MM.1S (cell line): ENCODE data around the gene KSR1.

Experiments used
- DNase-seq: peaks from one replicate; pipeline ENCODE4 v3.0.0-alpha.2; 2015
- H2AFZ ChIP-seq: fragments of 300-600 bp; sonication (generic); 2 replicates; pipeline ENCODE4 v1.6.0; 2016; ENCODE audit warnings: antibody characterized with exemption, low read length
- H3F3A ChIP-seq: fragments of 300-600 bp; sonication (generic); 2 replicates; pipeline ENCODE4 v1.6.1; 2016; ENCODE audit warnings: mild to moderate bottlenecking, antibody characterized with exemption, low read length, moderate library complexity, mixed read lengths; ENCODE audit not compliant: insufficient read depth
- H3K27ac ChIP-seq: fragments of 300-600 bp; sonication (generic); 2 replicates; pipeline ENCODE4 v1.5.1; 2016; ENCODE audit warnings: mild to moderate bottlenecking, low read length
- H3K27me3 ChIP-seq: fragments of 300-600 bp; sonication (generic); replicated peaks from 2 replicates; pipeline ENCODE4 v1.6.0; 2016; ENCODE audit warnings: low read length; ENCODE audit not compliant: insufficient read depth
- H3K36me3 ChIP-seq: fragments of 300-600 bp; sonication (generic); replicated peaks from 2 replicates; pipeline ENCODE4 v1.6.1; 2016; ENCODE audit warnings: mild to moderate bottlenecking, low read length, mixed read lengths; ENCODE audit not compliant: insufficient read depth
- H3K4me1 ChIP-seq: fragments of 300-600 bp; sonication (generic); 2 replicates; pipeline ENCODE4 v1.6.1; 2016; ENCODE audit warnings: low read length, mixed read lengths
- H3K4me2 ChIP-seq: fragments of 300-600 bp; sonication (generic); 2 replicates; pipeline ENCODE4 v1.6.0; 2016; ENCODE audit warnings: low read depth, low read length
- H3K4me3 ChIP-seq: fragments of 300-600 bp; sonication (generic); 2 replicates; pipeline ENCODE4 v1.5.1; 2016; ENCODE audit warnings: low read length, mixed read lengths
- H3K79me2 ChIP-seq: fragments of 300-600 bp; sonication (generic); 2 replicates; pipeline ENCODE4 v1.6.1; 2016; ENCODE audit warnings: mixed run types, low read length, mixed read lengths
- H3K9ac ChIP-seq: fragments of 300-600 bp; sonication (generic); 2 replicates; pipeline ENCODE4 v1.6.1; 2016; ENCODE audit warnings: low read length, mixed read lengths
- H3K9me2 ChIP-seq: fragments of 300-600 bp; sonication (generic); replicated peaks from 2 replicates; pipeline ENCODE4 v1.6.1; 2016; ENCODE audit warnings: mild to moderate bottlenecking, low read length, mixed read lengths; ENCODE audit not compliant: insufficient read depth
- H3K9me3 ChIP-seq: fragments of 300-600 bp; sonication (generic); replicated peaks from 2 replicates; pipeline ENCODE4 v1.6.1; 2016; ENCODE audit warnings: mild to moderate bottlenecking, low read length, mixed read lengths; ENCODE audit not compliant: insufficient read depth
- H4K20me1 ChIP-seq: fragments of 300-600 bp; sonication (generic); 2 replicates; pipeline ENCODE4 v1.6.1; 2016; ENCODE audit warnings: mild to moderate bottlenecking, low read length, moderate library complexity, mixed read lengths; ENCODE audit not compliant: insufficient read depth
- EZH2 ChIP-seq: fragments of 300-600 bp; sonication (generic); optimal IDR thresholded peaks from 2 replicates; pipeline ENCODE3; 2017; ENCODE audit warnings: low read depth, mild to moderate bottlenecking, antibody characterized with exemption, low read length, mixed read lengths
- EZH2phosphoT487 ChIP-seq: fragments of 300-600 bp; sonication (generic); IDR thresholded peaks from 2 replicates; pipeline ENCODE4 v1.6.1; 2018; ENCODE audit warnings: antibody characterized with exemption, low read length
- TF ChIP-seq, protein P1 (sequence below): fragments of 300-600 bp; sonication (generic); IDR thresholded peaks from 2 replicates; pipeline ENCODE4 v1.5.1; 2016; ENCODE audit warnings: antibody characterized with exemption, low read length, mixed read lengths

Gene KSR1

DNA sequence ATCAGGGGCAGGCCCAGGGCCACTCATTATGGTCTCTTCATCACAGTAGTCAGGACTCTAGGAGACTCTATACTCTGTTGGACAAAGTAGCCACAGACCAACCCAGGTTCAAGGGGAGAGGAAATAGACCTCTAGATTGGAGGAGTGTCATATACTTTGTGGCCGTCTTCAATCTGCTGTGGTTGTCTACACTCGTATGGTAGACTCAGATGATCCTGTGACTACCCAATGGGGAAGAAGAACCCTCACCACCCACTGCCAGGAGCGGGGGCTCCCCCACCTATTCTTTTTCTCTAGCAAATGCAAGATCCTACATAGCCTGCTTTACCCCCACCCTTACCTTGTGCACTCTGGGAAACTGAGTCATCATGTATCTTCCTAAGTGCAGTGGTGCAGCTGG, 80.5 kb downstream of the KSR1 start:
- Histone ChIP-seq H3K9me2 (no peaks in the 10 kb centered on the region), H3K27ac (no peak overlapping the region), H3K36me3 (no peaks in the 10 kb centered on the region), H3K4me2 (no peak overlapping the region), H3K27me3 (peaks cover 35% of the 10 kb centered on the region), H3K4me3 (no peak overlapping the region), H4K20me1 (no peaks in the 10 kb centered on the region), H3K4me1 (no peaks in the 10 kb centered on the region), H3K9ac (no peak overlapping the region), H3K9me3 (no peaks in the 10 kb centered on the region), H2AFZ (no peak overlapping the region), H3K79me2 (no peaks in the 10 kb centered on the region), H3F3A (no peaks in the 10 kb centered on the region)
- DNase-seq: no peak
- TF ChIP-seq, protein P1, sequence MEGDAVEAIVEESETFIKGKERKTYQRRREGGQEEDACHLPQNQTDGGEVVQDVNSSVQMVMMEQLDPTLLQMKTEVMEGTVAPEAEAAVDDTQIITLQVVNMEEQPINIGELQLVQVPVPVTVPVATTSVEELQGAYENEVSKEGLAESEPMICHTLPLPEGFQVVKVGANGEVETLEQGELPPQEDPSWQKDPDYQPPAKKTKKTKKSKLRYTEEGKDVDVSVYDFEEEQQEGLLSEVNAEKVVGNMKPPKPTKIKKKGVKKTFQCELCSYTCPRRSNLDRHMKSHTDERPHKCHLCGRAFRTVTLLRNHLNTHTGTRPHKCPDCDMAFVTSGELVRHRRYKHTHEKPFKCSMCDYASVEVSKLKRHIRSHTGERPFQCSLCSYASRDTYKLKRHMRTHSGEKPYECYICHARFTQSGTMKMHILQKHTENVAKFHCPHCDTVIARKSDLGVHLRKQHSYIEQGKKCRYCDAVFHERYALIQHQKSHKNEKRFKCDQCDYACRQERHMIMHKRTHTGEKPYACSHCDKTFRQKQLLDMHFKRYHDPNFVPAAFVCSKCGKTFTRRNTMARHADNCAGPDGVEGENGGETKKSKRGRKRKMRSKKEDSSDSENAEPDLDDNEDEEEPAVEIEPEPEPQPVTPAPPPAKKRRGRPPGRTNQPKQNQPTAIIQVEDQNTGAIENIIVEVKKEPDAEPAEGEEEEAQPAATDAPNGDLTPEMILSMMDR: no peak
- no peak for TF ChIP-seq EZH2phosphoT487
- TF ChIP-seq EZH2: no peak

DNA sequence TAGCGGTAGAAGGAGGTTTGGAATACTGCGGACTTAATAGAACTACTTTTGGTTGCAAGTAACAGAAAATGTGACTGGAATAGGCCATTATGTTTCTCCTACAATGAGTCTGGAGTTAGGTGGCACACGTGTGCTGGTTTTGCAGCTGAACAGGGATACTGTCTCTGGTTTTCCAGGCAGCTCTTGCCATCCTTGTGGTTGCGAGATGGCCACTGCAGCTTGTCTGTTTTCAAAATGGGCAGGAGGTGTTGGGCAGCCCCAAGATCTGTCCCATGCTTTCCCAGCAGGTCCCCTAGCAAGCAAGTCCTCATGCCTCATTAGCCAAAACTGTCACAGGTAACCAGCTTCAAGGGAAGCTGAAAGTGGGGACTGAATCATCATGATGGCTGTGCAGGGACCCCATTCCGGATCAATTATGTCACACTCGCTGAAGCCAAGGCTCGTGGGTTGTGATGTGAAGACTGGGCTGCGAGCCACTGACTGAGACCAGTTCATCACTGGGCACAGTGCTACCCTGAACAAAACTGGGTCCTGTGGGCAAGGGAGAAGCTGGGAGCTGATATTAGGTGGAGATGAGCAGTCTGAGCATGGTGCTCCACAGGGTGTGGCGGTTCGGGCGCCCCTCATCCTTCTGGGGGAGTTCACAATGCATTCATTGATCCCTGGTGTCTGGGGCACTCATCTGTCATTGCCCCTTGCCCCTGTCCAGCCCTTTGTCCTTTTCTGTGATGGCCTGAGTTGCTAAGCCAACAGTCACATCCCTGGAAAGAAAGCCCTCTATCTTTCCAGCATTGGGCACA, 82.1 kb downstream of the KSR1 start:
- no peak overlapping the region for H2AFZ ChIP-seq
- H3F3A ChIP-seq: no peaks in the 10 kb centered on the region
- no peak for TF ChIP-seq EZH2phosphoT487
- no peak for TF ChIP-seq EZH2
- TF ChIP-seq, protein P1: no peak
- H3K4me2 ChIP-seq: no peak overlapping the region
- H3K36me3 ChIP-seq: no peaks in the 10 kb centered on the region
- no peaks in the 10 kb centered on the region for H3K79me2 ChIP-seq
- no peak overlapping the region for H3K27ac ChIP-seq
- no peaks in the 10 kb centered on the region; the same call in 1 of the 2 replicates for H4K20me1 ChIP-seq
- H3K9me3 ChIP-seq: no peaks in the 10 kb centered on the region
- H3K4me3 ChIP-seq: no peak overlapping the region
- H3K4me1 ChIP-seq: no peaks in the 10 kb centered on the region
- DNase-seq: no peak
- H3K27me3 ChIP-seq: peaks cover 50% of the 10 kb centered on the region
- H3K9me2 ChIP-seq: no peaks in the 10 kb centered on the region
- H3K9ac ChIP-seq: no peak overlapping the region

DNA sequence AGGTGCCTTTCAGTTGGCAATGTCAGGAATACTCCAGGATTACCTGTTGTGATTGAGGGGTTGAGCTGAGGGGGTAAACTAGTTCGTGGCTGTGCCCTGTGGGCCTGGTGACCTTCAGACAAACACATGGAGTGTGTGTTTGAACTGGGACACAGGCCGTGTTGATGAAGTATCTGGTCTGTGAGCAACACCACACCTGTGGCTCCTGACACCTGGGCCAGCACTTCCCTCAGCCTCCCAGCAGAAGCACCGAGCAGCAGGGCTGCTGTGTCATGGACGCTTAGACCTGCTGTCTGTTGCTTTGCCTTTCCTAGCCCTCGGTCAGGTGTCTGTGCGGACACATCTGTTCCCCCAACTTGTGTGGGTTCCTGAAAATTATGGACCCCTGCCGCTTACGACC, 82.9 kb downstream of the KSR1 start:
- H3K4me1 ChIP-seq: peaks cover 7% of the 10 kb centered on the region
- no peaks in the 10 kb centered on the region for H3K9me2 ChIP-seq
- H3K79me2 ChIP-seq: no peaks in the 10 kb centered on the region
- peaks cover 5% of the 10 kb centered on the region; the same call in 1 of the 2 replicates for H3F3A ChIP-seq
- no peak overlapping the region for H3K27ac ChIP-seq
- H3K27me3 ChIP-seq: peaks cover 56% of the 10 kb centered on the region
- no peak for DNase-seq
- H3K4me2 ChIP-seq: no peak overlapping the region
- H3K4me3 ChIP-seq: no peak overlapping the region
- no peaks in the 10 kb centered on the region for H3K36me3 ChIP-seq
- no peak for TF ChIP-seq EZH2phosphoT487
- H3K9me3 ChIP-seq: no peaks in the 10 kb centered on the region
- no peak overlapping the region for H3K9ac ChIP-seq
- no peak overlapping the region for H2AFZ ChIP-seq
- H4K20me1 ChIP-seq: peaks cover 3% of the 10 kb centered on the region; the same call in 1 of the 2 replicates

DNA sequence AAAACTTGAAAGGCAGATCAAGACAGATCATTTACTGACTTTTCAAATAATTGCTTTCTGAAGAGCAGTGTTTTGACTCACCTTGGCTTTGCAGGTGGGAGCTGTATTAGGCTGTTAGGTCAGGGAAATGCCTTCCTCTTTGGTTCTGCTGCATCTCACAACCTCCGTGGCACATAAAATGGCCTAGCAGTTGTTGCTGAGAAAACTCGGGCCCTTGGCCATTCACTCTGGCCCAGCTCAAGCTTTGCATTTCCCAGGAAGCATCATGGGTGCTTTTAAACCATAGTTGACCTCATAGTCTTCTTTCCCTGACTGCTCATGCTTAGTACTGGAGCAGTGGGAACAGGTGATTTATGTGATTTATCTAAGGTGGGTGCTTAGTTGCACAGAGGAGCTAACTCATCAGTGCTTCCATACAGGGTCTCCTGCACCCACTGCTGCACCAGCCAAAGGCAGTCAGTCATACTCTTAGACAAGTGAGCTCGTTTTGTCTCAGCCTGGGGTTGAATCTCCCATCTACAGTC, 83.6 kb downstream of the KSR1 start:
- no peaks in the 10 kb centered on the region for H3K9me2 ChIP-seq
- H3K4me3 ChIP-seq: no peak overlapping the region
- H3K36me3 ChIP-seq: no peaks in the 10 kb centered on the region
- H3K27me3 ChIP-seq: peaks cover 56% of the 10 kb centered on the region
- H3K4me1 ChIP-seq: peaks cover 14% of the 10 kb centered on the region
- TF ChIP-seq, protein P1: no peak
- no peak for TF ChIP-seq EZH2
- no peak for TF ChIP-seq EZH2phosphoT487
- H3K79me2 ChIP-seq: no peaks in the 10 kb centered on the region
- no peak overlapping the region for H3K4me2 ChIP-seq
- H2AFZ ChIP-seq: no peak overlapping the region
- peaks cover 5% of the 10 kb centered on the region for H4K20me1 ChIP-seq
- H3F3A ChIP-seq: peaks cover 11% of the 10 kb centered on the region
- H3K9me3 ChIP-seq: no peaks in the 10 kb centered on the region
- DNase-seq: no peak
- no peak overlapping the region for H3K27ac ChIP-seq
- no peak overlapping the region for H3K9ac ChIP-seq
